ENCODE results near the gene SMAD3.

The SMAD3 gene

GRCh38 chr15:67051088-67052045, 14.0 kb upstream of the SMAD3 start:
- no peak overlapping the region for H3K9ac ChIP-seq (ENCODE audit: low read depth, low read length)
- no peak for ATAC-seq (ENCODE audit: insufficient read depth, low read depth)
- no peak overlapping the region for H3K4me3 ChIP-seq (ENCODE audit: low read depth in 1 of 2, low read length in 2 of 2)
- DNase-seq, result no peak
- H3K4me2 ChIP-seq (ENCODE audit: insufficient read depth, low read length), result no peak overlapping the region
- H3K27ac ChIP-seq (ENCODE audit: low read length), result no peak overlapping the region
- no peaks in the 10 kb centered on the region for H3K4me1 ChIP-seq (ENCODE audit: insufficient read depth, low read length)
- H4K20me1 ChIP-seq (ENCODE audit: insufficient read depth, low read length), result no peaks in the 10 kb centered on the region
- TF ChIP-seq CTCF (IDR thresholded peaks at IDR 0.05; ENCODE audit: borderline replicate concordance, extremely low read depth, low read length, poor library complexity, severe bottlenecking) (no peak), EZH2 (IDR thresholded peaks at IDR 0.05; ENCODE audit: borderline replicate concordance, low read depth, low read length, severe bottlenecking) (no peak)
- no peaks in the 10 kb centered on the region for H3K36me3 ChIP-seq (ENCODE audit: insufficient read depth, low read length)
- no peaks in the 10 kb centered on the region for H3K27me3 ChIP-seq (ENCODE audit: insufficient read depth, low read length, poor library complexity)
- H3K79me2 ChIP-seq (ENCODE audit: insufficient read depth, low read length), result no peaks in the 10 kb centered on the region
- no peaks in the 10 kb centered on the region for H3K9me3 ChIP-seq (ENCODE audit: insufficient read depth, low read length, severe bottlenecking)
- H2AFZ ChIP-seq (ENCODE audit: low read depth, low read length), result no peak overlapping the region

GRCh38 chr15:67054676-67055075, 10.7 kb upstream of the SMAD3 start:
- Histone ChIP-seq H2AFZ (ENCODE audit: low read depth, low read length) (no peak overlapping the region), H3K36me3 (ENCODE audit: insufficient read depth, low read length) (no peaks in the 10 kb centered on the region), H3K4me3 (ENCODE audit: low read depth in 1 of 2, low read length in 2 of 2) (no peak overlapping the region), H3K9ac (ENCODE audit: low read depth, low read length) (no peak overlapping the region), H3K4me2 (ENCODE audit: insufficient read depth, low read length) (no peak overlapping the region), H3K4me1 (ENCODE audit: insufficient read depth, low read length) (no peaks in the 10 kb centered on the region), H3K79me2 (ENCODE audit: insufficient read depth, low read length) (no peaks in the 10 kb centered on the region), H3K9me3 (ENCODE audit: insufficient read depth, low read length, severe bottlenecking) (no peaks in the 10 kb centered on the region), H3K27me3 (ENCODE audit: insufficient read depth, low read length, poor library complexity) (peaks cover 3% of the 10 kb centered on the region), H3K27ac (ENCODE audit: low read length) (no peak overlapping the region), H4K20me1 (ENCODE audit: insufficient read depth, low read length) (no peaks in the 10 kb centered on the region)
- DNase-seq, result no peak
- ATAC-seq (ENCODE audit: insufficient read depth, low read depth), result no peak
- TF ChIP-seq EZH2 (IDR thresholded peaks at IDR 0.05; ENCODE audit: borderline replicate concordance, low read depth, low read length, severe bottlenecking) (no peak), CTCF (IDR thresholded peaks at IDR 0.05; ENCODE audit: borderline replicate concordance, extremely low read depth, low read length, poor library complexity, severe bottlenecking) (no peak)

GRCh38 chr15:67059127-67059553, 6.3 kb upstream of the SMAD3 start:
- Histone ChIP-seq H3K27ac (ENCODE audit: low read length) (no peak overlapping the region), H3K27me3 (ENCODE audit: insufficient read depth, low read length, poor library complexity) (peaks cover 19% of the 10 kb centered on the region), H3K9ac (ENCODE audit: low read depth, low read length) (no peak overlapping the region), H2AFZ (ENCODE audit: low read depth, low read length) (no peak overlapping the region), H3K4me2 (ENCODE audit: insufficient read depth, low read length) (no peak overlapping the region), H3K9me3 (ENCODE audit: insufficient read depth, low read length, severe bottlenecking) (no peaks in the 10 kb centered on the region), H3K36me3 (ENCODE audit: insufficient read depth, low read length) (no peaks in the 10 kb centered on the region), H3K4me1 (ENCODE audit: insufficient read depth, low read length) (no peaks in the 10 kb centered on the region), H4K20me1 (ENCODE audit: insufficient read depth, low read length) (peaks cover 4% of the 10 kb centered on the region; the same call in 1 of the 2 replicates), H3K79me2 (ENCODE audit: insufficient read depth, low read length) (no peaks in the 10 kb centered on the region), H3K4me3 (ENCODE audit: low read depth in 1 of 2, low read length in 2 of 2) (no peak overlapping the region)
- TF ChIP-seq CTCF (IDR thresholded peaks at IDR 0.05; ENCODE audit: borderline replicate concordance, extremely low read depth, low read length, poor library complexity, severe bottlenecking) (no peak), EZH2 (IDR thresholded peaks at IDR 0.05; ENCODE audit: borderline replicate concordance, low read depth, low read length, severe bottlenecking) (no peak)
- DNase-seq (no peak), ATAC-seq (ENCODE audit: insufficient read depth, low read depth) (no peak)
